Nephron (organoid): ENCODE data around the gene OXLD1.

ENCODE experiments used
- H3K27ac Mint-ChIP-seq, 3 experiments: 2 replicates each; pipeline ENCODE4 v1.8.0; 2020; ENCODE audit warnings: mixed read lengths in 3 of 3, mild to moderate bottlenecking in 2 of 3, moderate library complexity in 1 of 3
- H3K27me3 Mint-ChIP-seq: 2 replicates; pipeline ENCODE4 v1.8.0; 2021; ENCODE audit warnings: low read depth, mild to moderate bottlenecking, moderate library complexity, mixed read lengths
- H3K36me3 Mint-ChIP-seq: 2 replicates; pipeline ENCODE4 v1.8.0; 2020; ENCODE audit warnings: low read depth, mixed read lengths
- H3K4me1 Mint-ChIP-seq: 2 replicates; pipeline ENCODE4 v1.8.0; 2020; ENCODE audit warnings: mixed read lengths
- H3K4me3 Mint-ChIP-seq, 3 experiments: 2 replicates each; pipeline ENCODE4 v1.8.0; 2020; ENCODE audit warnings: mild to moderate bottlenecking in 3 of 3, mixed read lengths in 3 of 3, moderate library complexity in 2 of 3
- H3K9me3 Mint-ChIP-seq: 2 replicates; pipeline ENCODE4 v1.8.0; 2020; ENCODE audit warnings: mixed read lengths
- TF ChIP-seq, protein P1 (sequence below), 3 experiments: fragments of 200-600 bp; sonication (generic); IDR thresholded peaks; one replicate each; pipeline ENCODE4 v1.5.0; 2021; ENCODE audit warnings: antibody characterized with exemption in 3 of 3; ENCODE audit not compliant: unreplicated experiment in 3 of 3

OXLD1 gene

GRCh38 chr17:81701288-81702071 is 35.1 kb upstream of the OXLD1 start:
- H3K4me1 Mint-ChIP-seq, result peaks cover 4% of the 10 kb centered on the region
- H3K36me3 Mint-ChIP-seq, result peaks cover 51% of the 10 kb centered on the region
- H3K9me3 Mint-ChIP-seq, result no peaks in the 10 kb centered on the region
- no peaks in the 10 kb centered on the region for H3K27me3 Mint-ChIP-seq
- TF ChIP-seq, protein P1, sequence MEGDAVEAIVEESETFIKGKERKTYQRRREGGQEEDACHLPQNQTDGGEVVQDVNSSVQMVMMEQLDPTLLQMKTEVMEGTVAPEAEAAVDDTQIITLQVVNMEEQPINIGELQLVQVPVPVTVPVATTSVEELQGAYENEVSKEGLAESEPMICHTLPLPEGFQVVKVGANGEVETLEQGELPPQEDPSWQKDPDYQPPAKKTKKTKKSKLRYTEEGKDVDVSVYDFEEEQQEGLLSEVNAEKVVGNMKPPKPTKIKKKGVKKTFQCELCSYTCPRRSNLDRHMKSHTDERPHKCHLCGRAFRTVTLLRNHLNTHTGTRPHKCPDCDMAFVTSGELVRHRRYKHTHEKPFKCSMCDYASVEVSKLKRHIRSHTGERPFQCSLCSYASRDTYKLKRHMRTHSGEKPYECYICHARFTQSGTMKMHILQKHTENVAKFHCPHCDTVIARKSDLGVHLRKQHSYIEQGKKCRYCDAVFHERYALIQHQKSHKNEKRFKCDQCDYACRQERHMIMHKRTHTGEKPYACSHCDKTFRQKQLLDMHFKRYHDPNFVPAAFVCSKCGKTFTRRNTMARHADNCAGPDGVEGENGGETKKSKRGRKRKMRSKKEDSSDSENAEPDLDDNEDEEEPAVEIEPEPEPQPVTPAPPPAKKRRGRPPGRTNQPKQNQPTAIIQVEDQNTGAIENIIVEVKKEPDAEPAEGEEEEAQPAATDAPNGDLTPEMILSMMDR (IDR thresholded peaks at IDR 0.05; ENCODE audit: unreplicated experiment in 3 of 3), result no peak
- H3K4me3 Mint-ChIP-seq, result peak overlapping the region; percentile 95 to 96 (median 96)
- peak overlapping the region in 1 of 3 experiments; percentile 16 for H3K27ac Mint-ChIP-seq

- H3K27ac Mint-ChIP-seq, result peak overlapping the region in 1 of 3 experiments; percentile 16
- H3K4me3 Mint-ChIP-seq, result peak overlapping the region; percentile 62 to 96 (median 75)
- H3K27me3 Mint-ChIP-seq, result no peaks in the 10 kb centered on the region
- peaks cover 42% of the 10 kb centered on the region for H3K36me3 Mint-ChIP-seq
- peaks cover 4% of the 10 kb centered on the region for H3K4me1 Mint-ChIP-seq
- TF ChIP-seq, protein P1 (IDR thresholded peaks at IDR 0.05; ENCODE audit: unreplicated experiment in 3 of 3), result no peak
- no peaks in the 10 kb centered on the region for H3K9me3 Mint-ChIP-seq
Observed at GRCh38 chr17:81700353-81701287, 34.2 kb upstream of the OXLD1 start.

GRCh38 chr17:81697261-81698044 is 31.0 kb upstream of the OXLD1 start:
- H3K36me3 Mint-ChIP-seq, result peaks cover 34% of the 10 kb centered on the region
- H3K4me3 Mint-ChIP-seq, result no peak overlapping the region
- TF ChIP-seq, protein P1 (IDR thresholded peaks at IDR 0.05; ENCODE audit: unreplicated experiment in 3 of 3), result no peak
- H3K4me1 Mint-ChIP-seq, result peaks cover 4% of the 10 kb centered on the region
- H3K9me3 Mint-ChIP-seq, result no peaks in the 10 kb centered on the region
- H3K27ac Mint-ChIP-seq, result no peak overlapping the region
- no peaks in the 10 kb centered on the region for H3K27me3 Mint-ChIP-seq

GRCh38 chr17:81696218-81696941 is 30.0 kb upstream of the OXLD1 start:
- Mint-ChIP-seq H3K36me3 (peaks cover 42% of the 10 kb centered on the region), H3K4me1 (peaks cover 4% of the 10 kb centered on the region), H3K27ac (no peak overlapping the region), H3K4me3 (no peak overlapping the region), H3K27me3 (no peaks in the 10 kb centered on the region), H3K9me3 (no peaks in the 10 kb centered on the region)
- TF ChIP-seq, protein P1 (IDR thresholded peaks at IDR 0.05; ENCODE audit: unreplicated experiment in 3 of 3), result no peak

- no peak overlapping the region for H3K4me3 Mint-ChIP-seq
- no peaks in the 10 kb centered on the region for H3K27me3 Mint-ChIP-seq
- peaks cover 44% of the 10 kb centered on the region for H3K36me3 Mint-ChIP-seq
- no peak overlapping the region for H3K27ac Mint-ChIP-seq
- peaks cover under 1% of the 10 kb centered on the region for H3K4me1 Mint-ChIP-seq
- no peaks in the 10 kb centered on the region for H3K9me3 Mint-ChIP-seq
- TF ChIP-seq, protein P1 (IDR thresholded peaks at IDR 0.05; ENCODE audit: unreplicated experiment in 3 of 3), result no peak
Observed at GRCh38 chr17:81695801-81696200, 29.4 kb upstream of the OXLD1 start.
